Measurements from ENCODE around the gene NECAB3.

DNA sequence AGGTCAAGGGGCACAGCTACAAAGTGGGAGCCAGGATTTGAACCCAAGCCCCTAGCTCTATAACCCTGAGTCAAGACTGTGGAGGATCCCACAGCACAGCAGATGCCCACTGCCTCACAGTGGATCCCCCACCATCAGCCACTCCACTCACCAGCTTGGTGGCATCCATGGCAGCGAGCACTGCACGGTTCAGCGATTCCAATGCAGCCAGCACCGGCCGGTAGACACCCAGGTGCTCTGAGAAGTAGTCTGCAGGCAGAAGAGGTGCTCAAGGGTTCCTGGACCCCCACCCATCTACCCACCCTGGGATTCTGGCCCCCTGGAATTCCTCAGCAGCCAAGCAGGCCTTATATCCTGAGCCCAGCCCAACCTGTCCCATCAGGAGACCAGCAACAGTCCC is 5.0 kb downstream of the NECAB3 start:
- TF ChIP-seq, protein P1, sequence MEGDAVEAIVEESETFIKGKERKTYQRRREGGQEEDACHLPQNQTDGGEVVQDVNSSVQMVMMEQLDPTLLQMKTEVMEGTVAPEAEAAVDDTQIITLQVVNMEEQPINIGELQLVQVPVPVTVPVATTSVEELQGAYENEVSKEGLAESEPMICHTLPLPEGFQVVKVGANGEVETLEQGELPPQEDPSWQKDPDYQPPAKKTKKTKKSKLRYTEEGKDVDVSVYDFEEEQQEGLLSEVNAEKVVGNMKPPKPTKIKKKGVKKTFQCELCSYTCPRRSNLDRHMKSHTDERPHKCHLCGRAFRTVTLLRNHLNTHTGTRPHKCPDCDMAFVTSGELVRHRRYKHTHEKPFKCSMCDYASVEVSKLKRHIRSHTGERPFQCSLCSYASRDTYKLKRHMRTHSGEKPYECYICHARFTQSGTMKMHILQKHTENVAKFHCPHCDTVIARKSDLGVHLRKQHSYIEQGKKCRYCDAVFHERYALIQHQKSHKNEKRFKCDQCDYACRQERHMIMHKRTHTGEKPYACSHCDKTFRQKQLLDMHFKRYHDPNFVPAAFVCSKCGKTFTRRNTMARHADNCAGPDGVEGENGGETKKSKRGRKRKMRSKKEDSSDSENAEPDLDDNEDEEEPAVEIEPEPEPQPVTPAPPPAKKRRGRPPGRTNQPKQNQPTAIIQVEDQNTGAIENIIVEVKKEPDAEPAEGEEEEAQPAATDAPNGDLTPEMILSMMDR (IDR thresholded peaks at IDR 0.05; ENCODE audit: insufficient read depth, low read length): no peak
- TF ChIP-seq GABPA (IDR thresholded peaks at IDR 0.05; ENCODE audit: low read depth): no peak

All from HL-60 (cell line).